B cell (primary cell): ENCODE data around the gene KIF21A.

ENCODE experiments used
- CTCF ChIP-seq: fragments of 200-600 bp; IDR thresholded peaks from one replicate; pipeline ENCODE4 v1.8.0; 2022; ENCODE audit warnings: antibody characterized with exemption, mild to moderate bottlenecking
- EZH2 ChIP-seq: IDR thresholded peaks from 2 replicates; pipeline ENCODE4 v1.6.1; 2012; ENCODE audit warnings: borderline replicate concordance, low read depth, mild to moderate bottlenecking, moderate library complexity, low read length; ENCODE audit not compliant: insufficient read depth, poor library complexity, severe bottlenecking

GRCh38 chr12:39441963-39442830 lies 723 bp downstream of the KIF21A start:
- TF ChIP-seq CTCF, result no peak
- TF ChIP-seq EZH2, result no peak
